Neural crest cell (in vitro differentiated cells): ENCODE data around the gene ITCH. TPM values are rescaled to one million over a fixed set of nuclear protein-coding genes. Genes with fewer than 3 reads are reported as not detected.
"Not testable (repeated sequence)": the region's sequence is repeated elsewhere in the genome, so short reads cannot be mapped to it uniquely, and the experiment has no call there.

Source experiments
- DNase-seq: peaks from one replicate; pipeline ENCODE4 v3.0.0; 2021; ENCODE audit warnings: low read depth, mixed read lengths, low spot score
- H3K27ac Mint-ChIP-seq: one replicate; pipeline ENCODE4 v1.8.0; 2021; ENCODE audit warnings: mild to moderate bottlenecking, mixed read lengths; ENCODE audit not compliant: unreplicated experiment
- H3K27me3 Mint-ChIP-seq: 2 replicates; pipeline ENCODE4 v1.8.0; 2021; ENCODE audit warnings: low read depth, mild to moderate bottlenecking, mixed read lengths
- H3K36me3 Mint-ChIP-seq: 2 replicates; pipeline ENCODE4 v1.8.0; 2021; ENCODE audit warnings: low read depth, mild to moderate bottlenecking, mixed read lengths
- H3K4me1 Mint-ChIP-seq: 2 replicates; pipeline ENCODE4 v1.8.0; 2021; ENCODE audit warnings: mixed read lengths
- H3K4me3 Mint-ChIP-seq: one replicate; pipeline ENCODE4 v1.8.0; 2021; ENCODE audit warnings: mild to moderate bottlenecking, mixed read lengths
- H3K9me3 Mint-ChIP-seq: 2 replicates; pipeline ENCODE4 v1.8.0; 2021; ENCODE audit warnings: mixed read lengths
- total RNA-seq: library from RNA; stranded (reverse); gene quantifications from 2 replicates; pipeline ENCODE4 v1.2.1, GENCODE V29; 2021
- TF ChIP-seq, protein P1 (sequence below): fragments of 200-600 bp; sonication (generic); conservative IDR thresholded peaks from 2 replicates; pipeline ENCODE4 v1.5.0; 2021; ENCODE audit warnings: antibody characterized with exemption, mild to moderate bottlenecking

ITCH gene
- total RNA-seq, 1 donor from 2014 or later = 69.3 TPM

DNA sequence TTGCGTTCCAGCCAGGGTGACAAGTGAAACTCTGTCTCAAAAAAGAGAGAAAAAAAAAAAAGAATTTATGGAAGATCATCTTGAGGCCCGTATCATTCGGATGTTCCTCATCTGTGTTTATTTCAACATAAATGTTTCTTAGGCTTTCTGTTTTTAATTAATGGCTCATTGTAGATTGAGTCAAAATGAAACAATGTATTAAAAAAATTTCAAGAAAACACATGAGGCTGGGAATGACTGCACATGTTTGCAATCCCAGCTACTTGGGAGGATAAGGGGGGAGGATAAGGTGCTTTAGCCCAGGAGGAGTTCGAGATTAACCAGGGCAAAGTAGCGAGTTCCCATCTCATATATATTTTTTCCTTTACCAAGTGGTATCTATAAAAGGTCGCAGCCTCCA lies 47.3 kb downstream of the ITCH start:
- Mint-ChIP-seq H3K27ac (no peak overlapping the region), H3K4me1 (peaks cover 3% of the 10 kb centered on the region), H3K36me3 (peaks cover 18% of the 10 kb centered on the region), H3K4me3 (no peak overlapping the region), H3K9me3 (no peaks in the 10 kb centered on the region), H3K27me3 (no peaks in the 10 kb centered on the region)
- TF ChIP-seq, protein P1, sequence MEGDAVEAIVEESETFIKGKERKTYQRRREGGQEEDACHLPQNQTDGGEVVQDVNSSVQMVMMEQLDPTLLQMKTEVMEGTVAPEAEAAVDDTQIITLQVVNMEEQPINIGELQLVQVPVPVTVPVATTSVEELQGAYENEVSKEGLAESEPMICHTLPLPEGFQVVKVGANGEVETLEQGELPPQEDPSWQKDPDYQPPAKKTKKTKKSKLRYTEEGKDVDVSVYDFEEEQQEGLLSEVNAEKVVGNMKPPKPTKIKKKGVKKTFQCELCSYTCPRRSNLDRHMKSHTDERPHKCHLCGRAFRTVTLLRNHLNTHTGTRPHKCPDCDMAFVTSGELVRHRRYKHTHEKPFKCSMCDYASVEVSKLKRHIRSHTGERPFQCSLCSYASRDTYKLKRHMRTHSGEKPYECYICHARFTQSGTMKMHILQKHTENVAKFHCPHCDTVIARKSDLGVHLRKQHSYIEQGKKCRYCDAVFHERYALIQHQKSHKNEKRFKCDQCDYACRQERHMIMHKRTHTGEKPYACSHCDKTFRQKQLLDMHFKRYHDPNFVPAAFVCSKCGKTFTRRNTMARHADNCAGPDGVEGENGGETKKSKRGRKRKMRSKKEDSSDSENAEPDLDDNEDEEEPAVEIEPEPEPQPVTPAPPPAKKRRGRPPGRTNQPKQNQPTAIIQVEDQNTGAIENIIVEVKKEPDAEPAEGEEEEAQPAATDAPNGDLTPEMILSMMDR = no peak
- no peak for DNase-seq

DNA sequence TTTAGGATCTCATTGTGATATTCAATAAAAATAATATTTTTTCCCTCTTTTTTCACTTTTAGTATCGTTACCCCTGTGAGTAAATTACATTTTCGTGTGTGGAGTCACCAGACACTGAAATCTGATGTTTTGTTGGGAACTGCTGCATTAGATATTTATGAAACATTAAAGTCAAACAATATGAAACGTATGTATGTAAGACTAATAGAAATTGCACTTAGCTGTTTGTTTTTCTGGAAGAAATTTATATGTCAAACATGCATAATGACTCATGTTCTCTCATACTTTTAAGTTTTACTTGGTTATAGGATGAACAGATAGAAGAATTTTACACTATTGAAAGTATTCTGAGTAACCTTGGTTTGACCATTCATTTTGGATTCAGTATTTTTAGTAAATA lies 49.4 kb downstream of the ITCH start:
- no peaks in the 10 kb centered on the region for H3K27me3 Mint-ChIP-seq

DNA sequence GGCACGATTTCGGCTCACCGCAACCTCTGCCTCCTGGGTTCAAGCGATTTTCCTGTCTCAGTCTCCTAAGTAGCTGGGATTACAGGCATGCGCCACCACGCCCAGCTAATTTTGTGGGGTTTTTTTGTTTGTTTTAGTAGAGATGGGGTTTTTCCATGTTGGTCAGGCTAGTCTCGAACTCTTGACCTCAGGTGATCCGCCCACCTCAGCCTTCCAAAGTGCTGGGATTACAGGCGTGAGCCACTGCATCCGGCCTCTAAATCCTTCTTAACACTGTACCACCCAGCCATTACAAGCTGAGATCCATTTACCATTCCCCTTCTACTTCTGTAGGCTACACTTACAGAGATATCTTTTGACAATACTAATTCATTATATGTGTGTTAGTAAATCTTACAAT lies 51.5 kb downstream of the ITCH start:
- peaks cover 14% of the 10 kb centered on the region for H3K36me3 Mint-ChIP-seq
- not testable (repeated sequence) for H3K4me1 Mint-ChIP-seq

More for the DNA sequence above, 49.4 kb downstream of the ITCH start:
- Mint-ChIP-seq H3K9me3 (no peaks in the 10 kb centered on the region), H3K36me3 (peaks cover 25% of the 10 kb centered on the region), H3K27ac (no peak overlapping the region), H3K4me1 (no peaks in the 10 kb centered on the region), H3K4me3 (no peak overlapping the region)
- TF ChIP-seq, protein P1 = no peak
- no peak for DNase-seq

DNA sequence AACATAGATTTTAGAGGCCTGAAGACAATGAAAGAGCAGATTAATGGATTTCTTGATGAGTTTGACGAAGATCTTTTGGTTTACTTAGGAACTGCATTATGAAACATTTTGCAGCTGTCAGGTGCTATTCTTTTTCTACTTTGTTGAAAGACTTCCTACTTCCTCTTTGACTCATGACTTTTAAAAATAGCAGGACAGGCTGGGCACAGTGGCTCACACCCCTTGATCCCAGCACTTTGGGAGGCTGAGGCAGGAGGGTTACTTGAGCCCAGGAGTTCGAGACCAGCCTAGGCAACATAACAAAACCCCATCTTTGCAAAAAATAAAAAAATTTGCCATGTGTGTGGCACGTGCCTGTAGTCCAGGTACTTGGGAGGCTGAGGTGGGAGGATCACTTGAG lies 52.0 kb downstream of the ITCH start:
- no peak overlapping the region for H3K4me3 Mint-ChIP-seq
- TF ChIP-seq, protein P1 = no peak
- H3K4me1 Mint-ChIP-seq = no peaks in the 10 kb centered on the region
- no peak overlapping the region for H3K27ac Mint-ChIP-seq
- no peaks in the 10 kb centered on the region for H3K27me3 Mint-ChIP-seq
- H3K36me3 Mint-ChIP-seq = peaks cover 14% of the 10 kb centered on the region
- no peak for DNase-seq
- no peaks in the 10 kb centered on the region for H3K9me3 Mint-ChIP-seq

More for the DNA sequence above, 51.5 kb downstream of the ITCH start:
- not testable (repeated sequence) for DNase-seq, H3K27ac Mint-ChIP-seq, H3K27me3 Mint-ChIP-seq, H3K9me3 Mint-ChIP-seq, H3K4me3 Mint-ChIP-seq

DNA sequence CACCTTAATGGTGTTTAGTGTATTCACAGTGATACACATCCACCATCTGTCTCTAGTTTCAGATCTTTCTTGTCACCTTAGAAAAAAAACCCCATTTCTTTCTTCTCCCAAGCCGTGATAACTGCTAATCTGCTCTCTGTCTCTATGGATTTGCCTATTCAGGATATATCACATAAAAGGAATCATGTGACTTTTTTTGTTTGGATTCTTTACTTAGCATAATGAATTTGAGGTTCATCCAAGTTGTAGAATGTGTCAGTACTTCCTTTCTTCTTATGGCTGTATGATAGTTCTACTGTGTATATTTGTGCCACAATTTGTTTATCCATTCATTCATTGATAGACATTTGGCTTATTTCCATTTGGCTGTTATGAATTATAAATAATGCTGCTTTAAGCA lies 57.1 kb downstream of the ITCH start:
- no peaks in the 10 kb centered on the region for H3K9me3 Mint-ChIP-seq
- TF ChIP-seq, protein P1 = no peak
- no peaks in the 10 kb centered on the region for H3K27me3 Mint-ChIP-seq
- no peak overlapping the region for H3K4me3 Mint-ChIP-seq
- no peak for DNase-seq
- H3K36me3 Mint-ChIP-seq = peaks cover 22% of the 10 kb centered on the region
- H3K4me1 Mint-ChIP-seq = no peaks in the 10 kb centered on the region
- no peak overlapping the region for H3K27ac Mint-ChIP-seq

DNA sequence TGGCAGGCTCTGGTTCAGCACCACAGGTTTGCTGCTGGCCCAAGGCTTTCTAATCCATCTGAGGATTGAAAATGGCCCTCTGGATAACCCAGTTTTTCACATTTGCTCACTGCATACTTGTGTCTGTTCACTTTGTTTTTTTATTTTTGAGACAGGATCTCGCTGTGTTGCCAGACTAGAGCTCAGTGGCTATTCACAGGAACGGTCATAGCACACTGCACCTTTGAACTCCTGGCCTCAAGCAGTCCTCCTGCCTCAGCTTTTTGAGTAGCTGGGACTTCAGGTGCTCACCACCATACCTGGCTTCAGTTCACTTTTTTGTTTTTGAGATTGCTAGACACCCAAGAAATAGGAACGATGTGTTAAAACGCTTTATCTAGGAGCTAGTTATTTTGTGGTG lies 57.9 kb downstream of the ITCH start:
- peaks cover 24% of the 10 kb centered on the region for H3K36me3 Mint-ChIP-seq

More for the DNA sequence above, 57.9 kb downstream of the ITCH start:
- DNase-seq = no peak
- Mint-ChIP-seq H3K27me3 (no peaks in the 10 kb centered on the region), H3K27ac (no peak overlapping the region), H3K4me3 (no peak overlapping the region), H3K9me3 (no peaks in the 10 kb centered on the region), H3K4me1 (no peaks in the 10 kb centered on the region)
- TF ChIP-seq, protein P1 = no peak
